GM12878 (cell line): ENCODE data around the gene ZC3H7B. TPM values are rescaled to one million over a fixed set of nuclear protein-coding genes. Genes with fewer than 3 reads are reported as not detected.

Experiments used
- ATAC-seq: fragments of 200-7000 bp; cut with Tn5 transposase; 3 replicates; pipeline ENCODE4 v1.9.1; 2020; ENCODE audit warnings: mild to moderate bottlenecking, moderate library complexity
- BruUV-seq: library from RNA; stranded (reverse); fragments of 400-500 nt; replicated peaks from 2 replicates; lab custom pipeline; 2021; lab: Mats Ljungman, UMichigan
- CTCF ChIA-PET: fragments of 300-600 bp; sonication (Branson Sonifier 250); formaldehyde crosslinking; extraction: SDS; loops from one replicate; lab custom pipeline; 2021; ENCODE audit warnings: inconsistent platforms; lab: Yijun Ruan, JAX
- POLR2A ChIA-PET: fragments of 350-600 bp; formaldehyde crosslinking; extraction: SDS; loops from one replicate; lab custom pipeline; 2021; ENCODE audit warnings: inconsistent platforms; lab: Charles Lee
- RAD21 ChIA-PET: fragments of 300-600 bp; sonication (Branson Sonifier 250); formaldehyde crosslinking; loops from one replicate; lab custom pipeline; 2023; ENCODE audit warnings: antibody characterized with exemption; ENCODE audit not compliant: unreplicated experiment; lab: Charles Lee
- SMC1A ChIA-PET: fragments of 300-600 bp; sonication (Branson Sonifier 250); formaldehyde crosslinking; loops from one replicate; lab custom pipeline; 2023; ENCODE audit not compliant: unreplicated experiment, uncharacterized antibody; lab: Charles Lee
- DNase-seq: peaks from one replicate; pipeline ENCODE4 v3.0.0-alpha.2; 2011; ENCODE audit warnings: low read depth, low spot score
- FAIRE-seq: peaks from 3 replicates; lab custom pipeline; 2011; peaks lifted over from hg19 to GRCh38; lab: Jason Lieb, UNC
- H2AFZ ChIP-seq: 2 replicates; pipeline ENCODE4 v1.6.0; 2011; ENCODE audit warnings: low read depth, low read length, control low read depth; ENCODE audit not compliant: control insufficient read depth
- H3K27ac ChIP-seq: 2 replicates; pipeline ENCODE4 v1.5.1; 2011; ENCODE audit warnings: control low read depth; ENCODE audit not compliant: control insufficient read depth, insufficient read depth
- H3K27me3 ChIP-seq, 2 experiments: replicated peaks in 1 of 2; 2 replicates each; pipeline versions ENCODE4 v1.6.0 to v1.6.1; 2011; ENCODE audit warnings: low read length in 1 of 2; ENCODE audit not compliant: control insufficient read depth in 2 of 2, insufficient read depth in 2 of 2
- H3K36me3 ChIP-seq, 2 experiments: 2 replicates each; pipeline ENCODE4 v1.5.1; 2011; ENCODE audit warnings: low read length in 1 of 2; ENCODE audit not compliant: control insufficient read depth in 2 of 2, insufficient read depth in 2 of 2
- H3K4me1 ChIP-seq: 2 replicates; pipeline ENCODE4 v1.6.1; 2011; ENCODE audit warnings: mild to moderate bottlenecking, low read length, moderate library complexity, mixed read lengths; ENCODE audit not compliant: control insufficient read depth, insufficient read depth
- H3K4me2 ChIP-seq: 2 replicates; pipeline ENCODE4 v1.6.0; 2011; ENCODE audit warnings: control low read depth; ENCODE audit not compliant: control insufficient read depth, insufficient read depth
- H3K4me3 ChIP-seq: fragments of 200-600 bp; sonication (generic); 2 replicates; pipeline ENCODE4 v1.5.1; 2016
- H3K79me2 ChIP-seq: 2 replicates; pipeline ENCODE4 v1.6.0; 2011; ENCODE audit warnings: low read length; ENCODE audit not compliant: control insufficient read depth, insufficient read depth
- H3K9ac ChIP-seq: 2 replicates; pipeline ENCODE4 v1.8.0; 2011; ENCODE audit warnings: low read length, control low read depth, mixed read lengths; ENCODE audit not compliant: control insufficient read depth, insufficient read depth
- H3K9me3 ChIP-seq: replicated peaks from 3 replicates; pipeline ENCODE4 v1.5.1; 2011; ENCODE audit warnings: mild to moderate bottlenecking, low read length; ENCODE audit not compliant: control insufficient read depth, insufficient read depth
- H4K20me1 ChIP-seq: 2 replicates; pipeline ENCODE4 v1.6.0; 2011; ENCODE audit not compliant: control insufficient read depth, insufficient read depth
- EED ChIP-seq: sonication (generic); IDR thresholded peaks from 2 replicates; pipeline ENCODE4 v1.6.1; 2016; ENCODE audit warnings: antibody characterized with exemption, low read depth
- GABPA ChIP-seq: IDR thresholded peaks from 2 replicates; pipeline ENCODE4 v1.6.1; 2014; ENCODE audit warnings: antibody characterized with exemption, low read depth, mild to moderate bottlenecking, inconsistent platforms
- MXI1 ChIP-seq: fragments of 150-350 bp; IDR thresholded peaks from 2 replicates; pipeline ENCODE4 v1.6.1; 2011; ENCODE audit warnings: low read depth, mild to moderate bottlenecking, inconsistent platforms, low read length, improper control_type of control experiment
- PML ChIP-seq: IDR thresholded peaks from 2 replicates; pipeline ENCODE4 v1.6.1; 2012; ENCODE audit warnings: low read length, inconsistent platforms
- YY1 ChIP-seq: IDR thresholded peaks from 2 replicates; pipeline ENCODE4 v1.6.1; 2011; ENCODE audit warnings: low read depth, mild to moderate bottlenecking, low read length
- WGBS: methylation state at CpG from one replicate; pipeline ENCODE4 v1.1.6; 2016; ENCODE audit warnings: low lambda C conversion rate; ENCODE audit not compliant: insufficient replicate concordance, insufficient coverage; ENCODE audit errors: missing lambda C conversion rate; 5-methylcytosine and 5-hydroxymethylcytosine counted together
- in situ Hi-C: fragments of 300-500 bp; cut with MboI; formaldehyde crosslinking; loops from 9 replicates; pipeline ENCODE4 v1.14.3; 2018; ENCODE audit warnings: mixed read lengths
- intact Hi-C: fragments of 100-400 bp; cut with micrococcal nuclease; formaldehyde crosslinking; loops from one replicate; pipeline ENCODE4 v1.14.2; 2022; ENCODE audit not compliant: unreplicated experiment
- polyA plus RNA-seq, 11 experiments: library from polyadenylated mRNA; depleted of rRNA in 4 of 11; unstranded in 6 of 11; stranded (reverse) in 5 of 11; fragments of >200 nt; fragmentation: Nextera tagmentation in 4 of 11; fragmentation: Illumina TruSeq in 1 of 11; extraction: Ambion mirVana in 4 of 11; extraction: Trizol in 1 of 11; gene quantifications; 1 replicate in 1 of 11; 2 replicates in 10 of 11; pipeline versions ENCODE4 v1.2.1 to v1.2.3, GENCODE V29; 2011 to 2016; ENCODE audit warnings: inconsistent platforms in 2 of 11, missing spikeins in 2 of 11, low read depth in 1 of 11
- total RNA-seq, 4 experiments: library from RNA; depleted of rRNA in 3 of 4; stranded (reverse); fragments of >200 nt in 3 of 4; fragmentation: Illumina TruSeq in 1 of 4; extraction: Trizol in 1 of 4; gene quantifications; 2 replicates each; pipeline versions ENCODE4 v1.2.1 to v1.2.3, GENCODE V29; 2013 to 2021
- TF ChIP-seq, protein P1 (sequence below): IDR thresholded peaks from 2 replicates; pipeline ENCODE4 v1.6.1; 2011; ENCODE audit warnings: low read depth, low read length, improper control_type of control experiment, borderline replicate concordance
- TF ChIP-seq, protein P2 (sequence below): fragments of 450-650 bp; IDR thresholded peaks from 2 replicates; pipeline ENCODE4 v1.6.1; 2018; ENCODE audit warnings: borderline replicate concordance, mild to moderate bottlenecking; ENCODE audit not compliant: partially characterized antibody
- TF ChIP-seq, protein P3 (sequence below), 3 experiments: IDR thresholded peaks in 2 of 3; conservative IDR thresholded peaks in 1 of 3; 2 replicates each; pipeline ENCODE4 v1.5.1; 2011; ENCODE audit warnings: low read depth in 3 of 3, low read length in 3 of 3, mild to moderate bottlenecking in 3 of 3, control low read depth in 2 of 3, moderate library complexity in 2 of 3, inconsistent platforms in 1 of 3, mixed read lengths in 1 of 3; ENCODE audit not compliant: control insufficient read depth in 2 of 3, insufficient read depth in 1 of 3; ENCODE audit errors: extremely low read depth in 1 of 3

The ZC3H7B gene
- total and polyA plus RNA-seq, 10 of the 15 experiments (the other 5 are each of a cell fraction or from before 2014, with no cell fraction given), result 0.26 to 52.3 (median 22.4) TPM

DNA sequence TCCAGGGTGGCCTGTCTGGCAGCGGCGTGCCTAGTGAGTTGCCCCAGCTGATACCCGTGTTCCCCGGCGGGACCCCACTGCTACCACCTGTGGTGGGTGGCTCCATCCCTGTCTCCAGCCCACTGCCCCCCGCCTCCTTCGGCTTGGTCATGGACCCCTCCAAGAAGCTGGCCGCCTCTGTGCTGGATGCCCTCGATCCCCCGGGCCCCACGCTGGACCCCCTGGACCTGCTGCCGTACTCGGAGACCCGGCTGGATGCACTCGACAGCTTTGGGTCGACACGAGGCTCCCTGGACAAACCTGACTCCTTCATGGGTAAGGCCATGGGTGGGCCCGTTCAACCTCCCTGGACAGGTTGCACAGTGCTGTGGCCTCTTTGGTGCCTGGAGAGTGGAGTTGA is 38.5 kb downstream of the ZC3H7B start:
- Histone ChIP-seq H4K20me1 (no peaks in the 10 kb centered on the region), H3K79me2 (no peaks in the 10 kb centered on the region), H3K27ac (no peak overlapping the region), H3K4me1 (no peaks in the 10 kb centered on the region), H3K27me3 (no peaks in the 10 kb centered on the region), H2AFZ (no peak overlapping the region), H3K36me3 (peaks cover 13 to 26% of the 10 kb centered on the region in 2 experiments; a peak in 3 of 4 replicates), H3K9ac (no peak overlapping the region), H3K4me3 (no peak overlapping the region), H3K4me2 (no peak overlapping the region), H3K9me3 (no peaks in the 10 kb centered on the region)
- no peak for TF ChIP-seq YY1
- TF ChIP-seq EED, result no peak
- TF ChIP-seq, protein P1, sequence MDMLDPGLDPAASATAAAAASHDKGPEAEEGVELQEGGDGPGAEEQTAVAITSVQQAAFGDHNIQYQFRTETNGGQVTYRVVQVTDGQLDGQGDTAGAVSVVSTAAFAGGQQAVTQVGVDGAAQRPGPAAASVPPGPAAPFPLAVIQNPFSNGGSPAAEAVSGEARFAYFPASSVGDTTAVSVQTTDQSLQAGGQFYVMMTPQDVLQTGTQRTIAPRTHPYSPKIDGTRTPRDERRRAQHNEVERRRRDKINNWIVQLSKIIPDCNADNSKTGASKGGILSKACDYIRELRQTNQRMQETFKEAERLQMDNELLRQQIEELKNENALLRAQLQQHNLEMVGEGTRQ, result no peak
- TF ChIP-seq, protein P2, sequence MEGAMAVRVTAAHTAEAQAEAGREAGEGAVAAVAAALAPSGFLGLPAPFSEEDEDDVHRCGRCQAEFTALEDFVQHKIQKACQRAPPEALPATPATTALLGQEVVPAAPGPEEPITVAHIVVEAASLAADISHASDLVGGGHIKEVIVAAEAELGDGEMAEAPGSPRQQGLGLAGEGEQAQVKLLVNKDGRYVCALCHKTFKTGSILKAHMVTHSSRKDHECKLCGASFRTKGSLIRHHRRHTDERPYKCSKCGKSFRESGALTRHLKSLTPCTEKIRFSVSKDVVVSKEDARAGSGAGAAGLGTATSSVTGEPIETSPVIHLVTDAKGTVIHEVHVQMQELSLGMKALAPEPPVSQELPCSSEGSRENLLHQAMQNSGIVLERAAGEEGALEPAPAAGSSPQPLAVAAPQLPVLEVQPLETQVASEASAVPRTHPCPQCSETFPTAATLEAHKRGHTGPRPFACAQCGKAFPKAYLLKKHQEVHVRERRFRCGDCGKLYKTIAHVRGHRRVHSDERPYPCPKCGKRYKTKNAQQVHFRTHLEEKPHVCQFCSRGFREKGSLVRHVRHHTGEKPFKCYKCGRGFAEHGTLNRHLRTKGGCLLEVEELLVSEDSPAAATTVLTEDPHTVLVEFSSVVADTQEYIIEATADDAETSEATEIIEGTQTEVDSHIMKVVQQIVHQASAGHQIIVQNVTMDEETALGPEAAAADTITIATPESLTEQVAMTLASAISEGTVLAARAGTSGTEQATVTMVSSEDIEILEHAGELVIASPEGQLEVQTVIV, result no peak
- no peak for TF ChIP-seq MXI1
- no peak for TF ChIP-seq GABPA
- TF ChIP-seq, protein P3, sequence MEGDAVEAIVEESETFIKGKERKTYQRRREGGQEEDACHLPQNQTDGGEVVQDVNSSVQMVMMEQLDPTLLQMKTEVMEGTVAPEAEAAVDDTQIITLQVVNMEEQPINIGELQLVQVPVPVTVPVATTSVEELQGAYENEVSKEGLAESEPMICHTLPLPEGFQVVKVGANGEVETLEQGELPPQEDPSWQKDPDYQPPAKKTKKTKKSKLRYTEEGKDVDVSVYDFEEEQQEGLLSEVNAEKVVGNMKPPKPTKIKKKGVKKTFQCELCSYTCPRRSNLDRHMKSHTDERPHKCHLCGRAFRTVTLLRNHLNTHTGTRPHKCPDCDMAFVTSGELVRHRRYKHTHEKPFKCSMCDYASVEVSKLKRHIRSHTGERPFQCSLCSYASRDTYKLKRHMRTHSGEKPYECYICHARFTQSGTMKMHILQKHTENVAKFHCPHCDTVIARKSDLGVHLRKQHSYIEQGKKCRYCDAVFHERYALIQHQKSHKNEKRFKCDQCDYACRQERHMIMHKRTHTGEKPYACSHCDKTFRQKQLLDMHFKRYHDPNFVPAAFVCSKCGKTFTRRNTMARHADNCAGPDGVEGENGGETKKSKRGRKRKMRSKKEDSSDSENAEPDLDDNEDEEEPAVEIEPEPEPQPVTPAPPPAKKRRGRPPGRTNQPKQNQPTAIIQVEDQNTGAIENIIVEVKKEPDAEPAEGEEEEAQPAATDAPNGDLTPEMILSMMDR (IDR thresholded peaks at IDR 0.05 in 2 of 3, conservative IDR thresholded peaks at IDR 0.05 in 1 of 3; ENCODE audit: control insufficient read depth in 2 of 3, extremely low read depth in 1 of 3, insufficient read depth in 1 of 3, low read depth in 3 of 3, low read length in 3 of 3), result no peak
- TF ChIP-seq PML, result no peak
- SMC1A ChIA-PET, result no interaction called here
- RAD21 ChIA-PET, result interaction anchor here (0.5 kb wide), 1 partner anchor 21 kb away, joined by 3 read pairs; no protein-coding TSS in a partner anchor
- ATAC-seq (no peak), FAIRE-seq (no peak), DNase-seq (no peak)
- 97% methylated on average over 14 of the region's 18 CpGs for WGBS
- in situ Hi-C loops, result no loop called here
- POLR2A ChIA-PET, result no interaction called here
- intact Hi-C loops, result no loop called here
- no TSS peak for BruUV-seq
- CTCF ChIA-PET, result no interaction called here
